KMS-11 (cell line): ENCODE measurements around the gene ALPK3.

Experiments used
- H2AFZ ChIP-seq: fragments of 200-600 bp; sonication (generic); 2 replicates; pipeline ENCODE4 v1.6.1; 2016; ENCODE audit warnings: antibody characterized with exemption, mixed run types, low read depth
- H3K27ac ChIP-seq: fragments of 200-600 bp; sonication (generic); 2 replicates; pipeline ENCODE4 v1.6.1; 2016; ENCODE audit warnings: mild to moderate bottlenecking, mixed run types
- H3K27me3 ChIP-seq: fragments of 200-600 bp; sonication (generic); 2 replicates; pipeline ENCODE4 v1.6.1; 2017; ENCODE audit warnings: mild to moderate bottlenecking, low read depth, mixed run types, moderate library complexity; ENCODE audit not compliant: insufficient read depth
- H3K36me3 ChIP-seq: fragments of 200-600 bp; sonication (generic); 2 replicates; pipeline ENCODE4 v1.6.1; 2017; ENCODE audit warnings: mild to moderate bottlenecking, mixed run types; ENCODE audit not compliant: insufficient read depth
- H3K4me1 ChIP-seq: fragments of 200-600 bp; sonication (generic); 2 replicates; pipeline ENCODE4 v1.6.1; 2016; ENCODE audit warnings: mild to moderate bottlenecking, low read depth, mixed run types; ENCODE audit not compliant: poor library complexity, severe bottlenecking
- H3K4me2 ChIP-seq: fragments of 200-600 bp; sonication (generic); 2 replicates; pipeline ENCODE4 v1.7.0; 2016; ENCODE audit warnings: mild to moderate bottlenecking, mixed run types
- H3K4me3 ChIP-seq: fragments of 200-600 bp; sonication (generic); IDR thresholded peaks from 2 replicates; pipeline ENCODE4 v1.6.1; 2017; ENCODE audit warnings: low read depth, low read length, mixed read lengths; ENCODE audit not compliant: insufficient read depth
- H3K79me2 ChIP-seq: fragments of 200-600 bp; sonication (generic); 2 replicates; pipeline ENCODE4 v1.6.1; 2016; ENCODE audit warnings: low read depth, mixed run types; ENCODE audit not compliant: insufficient read depth
- H3K9ac ChIP-seq: fragments of 200-600 bp; sonication (generic); 2 replicates; pipeline ENCODE4 v1.6.1; 2016; ENCODE audit warnings: mild to moderate bottlenecking, mixed run types
- H4K20me1 ChIP-seq: fragments of 200-600 bp; sonication (generic); 2 replicates; pipeline ENCODE4 v1.6.1; 2016; ENCODE audit warnings: mild to moderate bottlenecking, mixed run types; ENCODE audit not compliant: insufficient read depth
- CTCF ChIP-seq: fragments of 200-600 bp; sonication (generic); conservative IDR thresholded peaks from 2 replicates; pipeline ENCODE4 v1.6.1; 2017; ENCODE audit warnings: low read depth, mild to moderate bottlenecking, antibody characterized with exemption, low read length, moderate library complexity, mixed read lengths

The ALPK3 gene

GRCh38 chr15:84822653-84823281 lies 5.6 kb downstream of the ALPK3 start:
- H3K4me3 ChIP-seq: no peak overlapping the region
- no peaks in the 10 kb centered on the region for H4K20me1 ChIP-seq
- no peak overlapping the region for H3K9ac ChIP-seq
- no peaks in the 10 kb centered on the region for H3K79me2 ChIP-seq
- no peak for TF ChIP-seq CTCF
- H3K27me3 ChIP-seq: no peaks in the 10 kb centered on the region
- H3K4me1 ChIP-seq: peaks cover 12% of the 10 kb centered on the region
- no peaks in the 10 kb centered on the region for H3K36me3 ChIP-seq
- H3K4me2 ChIP-seq: peak overlapping the region; percentile 51; the same call in 1 of the 2 replicates
- H2AFZ ChIP-seq: no peak overlapping the region
- no peak overlapping the region; the same call in 1 of the 2 replicates for H3K27ac ChIP-seq

GRCh38 chr15:84823282-84823878 lies 6.2 kb downstream of the ALPK3 start:
- no peak overlapping the region; the same call in 1 of the 2 replicates for H3K27ac ChIP-seq
- no peaks in the 10 kb centered on the region for H3K27me3 ChIP-seq
- H3K4me3 ChIP-seq: no peak overlapping the region
- H2AFZ ChIP-seq: no peak overlapping the region
- peaks cover 12% of the 10 kb centered on the region for H3K4me1 ChIP-seq
- 0 out of 2 replicates have a peak overlapping the region, but pooled peaks have one; percentile 51 for H3K4me2 ChIP-seq
- H3K36me3 ChIP-seq: no peaks in the 10 kb centered on the region
- H4K20me1 ChIP-seq: no peaks in the 10 kb centered on the region
- TF ChIP-seq CTCF: no peak
- no peaks in the 10 kb centered on the region for H3K79me2 ChIP-seq
- H3K9ac ChIP-seq: no peak overlapping the region

DNA sequence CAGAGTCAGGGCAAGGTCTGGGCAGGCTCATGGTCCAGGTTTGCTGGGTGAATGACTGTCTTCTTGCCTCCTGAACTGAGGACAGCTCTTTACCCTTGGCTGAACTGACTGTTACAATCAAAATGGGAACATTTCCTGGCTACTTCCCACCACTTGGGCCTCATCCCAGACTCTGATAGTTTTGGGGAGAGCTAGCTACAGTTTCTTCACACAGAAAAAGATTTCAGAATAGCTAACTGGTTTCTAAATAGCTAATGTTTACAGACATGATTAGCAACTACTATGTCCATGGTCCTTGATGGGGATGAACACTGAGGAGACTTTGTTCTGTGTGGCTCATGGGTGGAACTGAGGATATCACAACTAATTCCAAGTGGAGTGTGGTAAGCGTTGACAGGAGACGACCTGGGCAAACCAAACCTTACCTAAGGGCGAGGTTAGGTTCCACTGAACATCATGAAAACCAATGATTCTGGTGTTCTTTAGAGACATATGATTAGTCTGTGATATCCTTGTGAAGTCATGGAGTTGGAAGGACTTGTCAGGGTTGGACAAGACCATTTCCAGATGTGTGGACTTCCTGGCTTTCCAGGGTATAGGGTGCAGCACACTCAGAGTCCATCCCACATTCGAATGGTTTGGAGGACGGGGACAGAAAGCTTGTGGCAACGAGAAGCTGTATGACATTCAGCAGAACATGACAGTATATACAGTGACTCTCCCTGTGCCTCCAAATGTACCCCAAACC lies 7.3 kb downstream of the ALPK3 start:
- no peak for TF ChIP-seq CTCF
- H3K4me3 ChIP-seq: no peak overlapping the region
- H3K9ac ChIP-seq: no peak overlapping the region
- H4K20me1 ChIP-seq: no peaks in the 10 kb centered on the region
- no peak overlapping the region for H3K27ac ChIP-seq
- H3K4me2 ChIP-seq: no peak overlapping the region
- no peaks in the 10 kb centered on the region for H3K27me3 ChIP-seq
- H3K4me1 ChIP-seq: peaks cover 12% of the 10 kb centered on the region
- no peaks in the 10 kb centered on the region for H3K79me2 ChIP-seq
- H3K36me3 ChIP-seq: no peaks in the 10 kb centered on the region
- H2AFZ ChIP-seq: no peak overlapping the region

DNA sequence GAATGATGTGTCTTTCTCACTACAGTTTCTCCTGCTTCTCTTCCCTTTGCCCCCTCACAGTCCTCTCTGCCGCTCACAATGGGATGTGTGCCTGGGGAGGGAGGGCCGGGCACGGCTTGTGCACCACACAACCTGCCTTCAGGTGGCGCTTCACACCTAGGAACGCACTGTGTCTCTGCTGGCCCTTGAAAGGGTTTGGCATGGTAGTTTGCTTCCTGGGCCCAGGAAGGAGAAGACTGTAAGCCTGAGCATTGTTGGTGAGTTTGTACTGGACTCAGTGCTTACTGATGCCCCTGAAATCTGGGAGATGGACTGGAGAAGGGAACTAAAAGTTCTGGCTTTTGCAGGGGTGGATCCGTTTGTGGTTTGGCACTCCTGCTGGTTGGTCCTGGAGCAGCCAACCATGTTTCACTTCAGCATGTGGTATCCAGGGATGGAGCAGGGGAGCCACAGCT lies 9.2 kb downstream of the ALPK3 start:
- Histone ChIP-seq H3K9ac (no peak overlapping the region), H4K20me1 (no peaks in the 10 kb centered on the region), H2AFZ (no peak overlapping the region), H3K4me2 (no peak overlapping the region), H3K27me3 (no peaks in the 10 kb centered on the region), H3K27ac (no peak overlapping the region), H3K36me3 (no peaks in the 10 kb centered on the region), H3K4me1 (peaks cover 12% of the 10 kb centered on the region), H3K4me3 (no peak overlapping the region), H3K79me2 (no peaks in the 10 kb centered on the region)
- no peak for TF ChIP-seq CTCF
